Right renal cortex interstitium (tissue), 3 donors: ENCODE data around the gene FAM219A. TPM values are rescaled to one million over a fixed set of nuclear protein-coding genes. Genes with fewer than 3 reads are reported as not detected.

ENCODE experiments used
- DNase-seq, 3 donors: peaks; one replicate each; pipeline ENCODE4 v3.0.0-alpha.2; 2013; ENCODE audit warnings: low read depth in 3 of 3, low spot score in 2 of 3
- polyA plus RNA-seq, 3 donors: library from polyadenylated mRNA; unstranded; fragments of 120-200 nt; gene quantifications; one replicate each; pipeline ENCODE4 v1.2.1, GENCODE V29; 2013; ENCODE audit not compliant: insufficient read length in 3 of 3

FAM219A gene
- polyA plus RNA-seq, 3 donors = 12.1 to 12.7 (median 12.2) TPM

- DNase-seq = no peak
Observed at GRCh38 chr9:34405719-34406118, 52.7 kb downstream of the FAM219A start.

GRCh38 chr9:34403554-34404380 lies 54.6 kb downstream of the FAM219A start:
- no peak for DNase-seq

GRCh38 chr9:34400686-34401602 lies 57.4 kb downstream of the FAM219A start:
- DNase-seq = no peak

GRCh38 chr9:34400275-34400674 lies 58.1 kb downstream of the FAM219A start:
- DNase-seq = no peak

GRCh38 chr9:34399729-34400128 lies 58.6 kb downstream of the FAM219A start:
- DNase-seq = no peak

GRCh38 chr9:34398875-34399274 lies 59.5 kb downstream of the FAM219A start:
- DNase-seq = no peak

- DNase-seq = no peak
Observed at GRCh38 chr9:34396276-34397214, 61.8 kb downstream of the FAM219A start.

- no peak for DNase-seq
Observed at GRCh38 chr9:34392511-34392910, 65.9 kb downstream of the FAM219A start.

GRCh38 chr9:34387239-34387638 lies 71.1 kb downstream of the FAM219A start:
- DNase-seq = no peak

- no peak for DNase-seq
Observed at GRCh38 chr9:34386656-34387055, 71.7 kb downstream of the FAM219A start.

- no peak for DNase-seq
Observed at GRCh38 chr9:34385561-34386230, 72.7 kb downstream of the FAM219A start.

- DNase-seq = no peak
Observed at GRCh38 chr9:34384368-34385165, 73.8 kb downstream of the FAM219A start.

- no peak for DNase-seq
Observed at GRCh38 chr9:34383904-34384303, 74.5 kb downstream of the FAM219A start.

- no peak for DNase-seq
Observed at GRCh38 chr9:34382879-34383278, 75.5 kb downstream of the FAM219A start.

- DNase-seq = no peak
Observed at GRCh38 chr9:34382054-34382453, 76.3 kb downstream of the FAM219A start.

GRCh38 chr9:34381323-34381722 lies 77.0 kb downstream of the FAM219A start:
- DNase-seq = no peak

GRCh38 chr9:34380511-34381315 lies 77.7 kb downstream of the FAM219A start:
- no peak for DNase-seq

- DNase-seq = no peak
Observed at GRCh38 chr9:34380034-34380510, 78.3 kb downstream of the FAM219A start.
